ENCODE measurements around the gene RAPGEF6. TPM values are rescaled to one million over a fixed set of nuclear protein-coding genes. Genes with fewer than 3 reads are reported as not detected.

The RAPGEF6 gene
- total and polyA plus RNA-seq, 2 donors: 11.3 to 21.4 TPM

GRCh38 chr5:131647048-131647769, 12.2 kb upstream of the RAPGEF6 start:
- H3K4me3 ChIP-seq (ENCODE audit: low read length in 2 of 2): no peak overlapping the region
- no peaks in the 10 kb centered on the region for H3K27me3 ChIP-seq (ENCODE audit: control insufficient read depth in 2 of 2, insufficient read depth in 1 of 2, low read length in 1 of 2)
- no peak overlapping the region for H3K27ac ChIP-seq (ENCODE audit: low read depth in 1 of 2, low read length in 1 of 2)
- WGBS: 83% methylated on average over 10 of the region's 10 CpGs
- H3K9me3 ChIP-seq (ENCODE audit: control insufficient read depth in 2 of 2, insufficient read depth in 1 of 2, low read length in 1 of 2): no peaks in the 10 kb centered on the region
- DNase-seq (ENCODE audit: low read depth in 6 of 9, low spot score in 9 of 9): no peak
- H3K4me1 ChIP-seq (ENCODE audit: control insufficient read depth in 2 of 2, insufficient read depth in 2 of 2, low read length in 2 of 2): no peaks in the 10 kb centered on the region
- peaks cover 9 to 22% of the 10 kb centered on the region in 2 donors for H3K36me3 ChIP-seq (ENCODE audit: control insufficient read depth in 2 of 2, insufficient read depth in 2 of 2, low read length in 1 of 2)

GRCh38 chr5:131644822-131645221, 9.8 kb upstream of the RAPGEF6 start:
- Histone ChIP-seq H3K27ac (ENCODE audit: low read depth in 1 of 2, low read length in 1 of 2) (no peak overlapping the region), H3K9me3 (ENCODE audit: control insufficient read depth in 2 of 2, insufficient read depth in 1 of 2, low read length in 1 of 2) (no peaks in the 10 kb centered on the region), H3K4me1 (ENCODE audit: control insufficient read depth in 2 of 2, insufficient read depth in 2 of 2, low read length in 2 of 2) (peaks cover 3 to 9% of the 10 kb centered on the region in 2 donors), H3K27me3 (ENCODE audit: control insufficient read depth in 2 of 2, insufficient read depth in 1 of 2, low read length in 1 of 2) (no peaks in the 10 kb centered on the region), H3K4me3 (ENCODE audit: low read length in 2 of 2) (no peak overlapping the region), H3K36me3 (ENCODE audit: control insufficient read depth in 2 of 2, insufficient read depth in 2 of 2, low read length in 1 of 2) (peaks cover 4 to 11% of the 10 kb centered on the region in 2 donors)
- WGBS: 98% methylated on average over 7 of the region's 7 CpGs
- DNase-seq (ENCODE audit: low read depth in 6 of 9, low spot score in 9 of 9): no peak

- DNase-seq (ENCODE audit: low read depth in 6 of 9, low spot score in 9 of 9): no peak
- Histone ChIP-seq H3K9me3 (ENCODE audit: control insufficient read depth in 2 of 2, insufficient read depth in 1 of 2, low read length in 1 of 2) (no peaks in the 10 kb centered on the region), H3K4me3 (ENCODE audit: low read length in 2 of 2) (no peak overlapping the region), H3K4me1 (ENCODE audit: control insufficient read depth in 2 of 2, insufficient read depth in 2 of 2, low read length in 2 of 2) (peaks cover 6 to 12% of the 10 kb centered on the region in 2 donors), H3K36me3 (ENCODE audit: control insufficient read depth in 2 of 2, insufficient read depth in 2 of 2, low read length in 1 of 2) (peaks cover 4 to 11% of the 10 kb centered on the region in 2 donors), H3K27ac (ENCODE audit: low read depth in 1 of 2, low read length in 1 of 2) (no peak overlapping the region), H3K27me3 (ENCODE audit: control insufficient read depth in 2 of 2, insufficient read depth in 1 of 2, low read length in 1 of 2) (no peaks in the 10 kb centered on the region)
- 96% methylated on average over 1 of the region's 1 CpG for WGBS
Observed at GRCh38 chr5:131644370-131644769, 9.3 kb upstream of the RAPGEF6 start.

DNA sequence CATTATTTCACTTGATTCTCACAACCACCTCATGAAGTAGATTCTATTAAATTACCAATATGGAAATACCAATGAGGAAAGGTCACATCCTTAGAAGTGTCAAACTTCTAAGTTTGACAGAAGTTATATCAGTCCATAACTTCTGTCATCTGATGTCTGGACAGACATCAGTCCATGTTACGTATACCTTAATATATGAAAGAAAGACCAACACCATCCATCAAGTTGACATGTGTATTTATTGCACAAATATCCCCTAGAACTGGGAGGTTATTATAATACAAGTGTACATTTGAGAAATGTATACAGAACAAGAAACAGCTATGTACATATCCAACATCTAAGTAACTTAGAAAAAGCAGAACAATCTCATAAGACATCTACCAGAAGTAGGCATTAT, 6.5 kb upstream of the RAPGEF6 start:
- H3K36me3 ChIP-seq (ENCODE audit: control insufficient read depth in 2 of 2, insufficient read depth in 2 of 2, low read length in 1 of 2): peaks cover 0 to 5% of the 10 kb centered on the region in 2 donors
- no peak overlapping the region for H3K27ac ChIP-seq (ENCODE audit: low read depth in 1 of 2, low read length in 1 of 2)
- DNase-seq (ENCODE audit: low read depth in 6 of 9, low spot score in 9 of 9): no peak
- no peaks in the 10 kb centered on the region for H3K9me3 ChIP-seq (ENCODE audit: control insufficient read depth in 2 of 2, insufficient read depth in 1 of 2, low read length in 1 of 2)
- 99% methylated on average over 1 of the region's 1 CpG for WGBS
- H3K27me3 ChIP-seq (ENCODE audit: control insufficient read depth in 2 of 2, insufficient read depth in 1 of 2, low read length in 1 of 2): no peaks in the 10 kb centered on the region
- peaks cover 6 to 12% of the 10 kb centered on the region in 2 donors for H3K4me1 ChIP-seq (ENCODE audit: control insufficient read depth in 2 of 2, insufficient read depth in 2 of 2, low read length in 2 of 2)
- no peak overlapping the region for H3K4me3 ChIP-seq (ENCODE audit: low read length in 2 of 2)

DNA sequence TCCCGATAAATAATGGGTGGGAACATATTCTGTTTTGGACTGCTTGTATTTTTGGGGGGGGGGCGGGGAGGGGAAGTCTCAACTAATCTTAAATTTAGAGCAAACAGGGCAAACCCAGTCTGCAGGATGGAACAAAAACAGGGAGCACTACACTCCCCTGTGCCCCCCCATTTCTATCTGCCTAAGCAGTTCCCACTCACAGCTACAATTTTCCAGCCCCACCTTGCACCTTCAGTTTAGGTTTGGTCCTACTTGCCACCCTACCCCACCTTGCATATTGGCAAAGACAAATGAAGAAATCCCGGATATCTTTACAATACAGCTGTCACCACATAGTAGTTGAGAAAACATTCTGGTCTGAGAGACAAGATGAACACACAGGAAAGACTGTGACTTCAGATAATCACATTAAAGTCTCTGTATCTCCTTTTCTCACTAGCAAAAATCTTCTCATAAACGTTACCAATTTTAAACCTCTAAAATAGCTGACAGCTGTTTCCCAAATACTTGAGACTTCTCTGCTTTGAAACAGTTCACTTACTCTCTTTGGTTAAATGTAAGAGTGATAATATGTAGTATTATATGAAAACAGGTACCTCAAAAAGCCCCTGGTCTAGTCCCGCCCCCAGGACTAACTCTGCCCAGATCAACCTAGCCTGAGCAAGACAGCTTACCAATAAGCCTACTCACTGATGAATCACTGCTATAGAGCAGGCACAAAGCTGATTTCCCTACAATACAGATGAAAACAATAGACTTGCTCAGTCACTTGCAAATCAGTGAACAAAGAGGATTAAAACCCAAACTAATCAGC, 5.2 kb upstream of the RAPGEF6 start:
- Histone ChIP-seq H3K27me3 (ENCODE audit: control insufficient read depth in 2 of 2, insufficient read depth in 1 of 2, low read length in 1 of 2) (no peaks in the 10 kb centered on the region), H3K4me1 (ENCODE audit: control insufficient read depth in 2 of 2, insufficient read depth in 2 of 2, low read length in 2 of 2) (peaks cover 6 to 18% of the 10 kb centered on the region in 2 donors), H3K9me3 (ENCODE audit: control insufficient read depth in 2 of 2, insufficient read depth in 1 of 2, low read length in 1 of 2) (no peaks in the 10 kb centered on the region), H3K27ac (ENCODE audit: low read depth in 1 of 2, low read length in 1 of 2) (peak overlapping the region; percentile 6 to 72), H3K36me3 (ENCODE audit: control insufficient read depth in 2 of 2, insufficient read depth in 2 of 2, low read length in 1 of 2) (no peaks in the 10 kb centered on the region), H3K4me3 (ENCODE audit: low read length in 2 of 2) (no peak overlapping the region)
- WGBS: 32% methylated on average over 5 of the region's 5 CpGs
- peak in 1 of 9 donors; percentile 63 for DNase-seq (ENCODE audit: low read depth in 6 of 9, low spot score in 9 of 9)

DNA sequence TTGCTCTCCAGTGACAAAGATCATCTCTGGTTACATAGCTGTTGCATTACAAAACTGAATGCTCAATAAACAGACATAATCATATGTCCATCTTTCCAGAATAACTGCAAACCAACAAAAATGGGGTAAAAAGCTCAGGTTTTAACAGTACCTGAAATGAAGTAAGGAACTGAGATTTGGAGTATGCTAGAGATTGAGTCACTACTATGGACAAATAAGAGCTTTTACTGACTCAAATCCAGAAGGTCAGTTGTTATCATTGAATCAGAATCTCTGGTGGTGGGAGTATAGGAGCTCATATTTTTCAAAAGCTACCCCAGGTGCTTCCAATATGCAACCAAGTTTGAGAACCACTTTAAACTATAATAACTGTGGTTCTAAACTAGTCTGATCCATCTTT, 4.1 kb upstream of the RAPGEF6 start:
- Histone ChIP-seq H3K27ac (ENCODE audit: low read depth in 1 of 2, low read length in 1 of 2) (no peak overlapping the region), H3K4me1 (ENCODE audit: control insufficient read depth in 2 of 2, insufficient read depth in 2 of 2, low read length in 2 of 2) (peaks cover 6 to 18% of the 10 kb centered on the region in 2 donors), H3K9me3 (ENCODE audit: control insufficient read depth in 2 of 2, insufficient read depth in 1 of 2, low read length in 1 of 2) (no peaks in the 10 kb centered on the region), H3K36me3 (ENCODE audit: control insufficient read depth in 2 of 2, insufficient read depth in 2 of 2, low read length in 1 of 2) (no peaks in the 10 kb centered on the region), H3K27me3 (ENCODE audit: control insufficient read depth in 2 of 2, insufficient read depth in 1 of 2, low read length in 1 of 2) (no peaks in the 10 kb centered on the region), H3K4me3 (ENCODE audit: low read length in 2 of 2) (no peak overlapping the region)
- DNase-seq (ENCODE audit: low read depth in 6 of 9, low spot score in 9 of 9): no peak

- WGBS: 81% methylated on average over 4 of the region's 4 CpGs
- no peak for DNase-seq (ENCODE audit: low read depth in 6 of 9, low spot score in 9 of 9)
- Histone ChIP-seq H3K27ac (ENCODE audit: low read depth in 1 of 2, low read length in 1 of 2) (no peak overlapping the region), H3K36me3 (ENCODE audit: control insufficient read depth in 2 of 2, insufficient read depth in 2 of 2, low read length in 1 of 2) (no peaks in the 10 kb centered on the region), H3K4me3 (ENCODE audit: low read length in 2 of 2) (no peak overlapping the region), H3K9me3 (ENCODE audit: control insufficient read depth in 2 of 2, insufficient read depth in 1 of 2, low read length in 1 of 2) (no peaks in the 10 kb centered on the region), H3K27me3 (ENCODE audit: control insufficient read depth in 2 of 2, insufficient read depth in 1 of 2, low read length in 1 of 2) (no peaks in the 10 kb centered on the region), H3K4me1 (ENCODE audit: control insufficient read depth in 2 of 2, insufficient read depth in 2 of 2, low read length in 2 of 2) (peaks cover 12 to 27% of the 10 kb centered on the region in 2 donors)
Observed at GRCh38 chr5:131637694-131638093, 2.7 kb upstream of the RAPGEF6 start.

DNA sequence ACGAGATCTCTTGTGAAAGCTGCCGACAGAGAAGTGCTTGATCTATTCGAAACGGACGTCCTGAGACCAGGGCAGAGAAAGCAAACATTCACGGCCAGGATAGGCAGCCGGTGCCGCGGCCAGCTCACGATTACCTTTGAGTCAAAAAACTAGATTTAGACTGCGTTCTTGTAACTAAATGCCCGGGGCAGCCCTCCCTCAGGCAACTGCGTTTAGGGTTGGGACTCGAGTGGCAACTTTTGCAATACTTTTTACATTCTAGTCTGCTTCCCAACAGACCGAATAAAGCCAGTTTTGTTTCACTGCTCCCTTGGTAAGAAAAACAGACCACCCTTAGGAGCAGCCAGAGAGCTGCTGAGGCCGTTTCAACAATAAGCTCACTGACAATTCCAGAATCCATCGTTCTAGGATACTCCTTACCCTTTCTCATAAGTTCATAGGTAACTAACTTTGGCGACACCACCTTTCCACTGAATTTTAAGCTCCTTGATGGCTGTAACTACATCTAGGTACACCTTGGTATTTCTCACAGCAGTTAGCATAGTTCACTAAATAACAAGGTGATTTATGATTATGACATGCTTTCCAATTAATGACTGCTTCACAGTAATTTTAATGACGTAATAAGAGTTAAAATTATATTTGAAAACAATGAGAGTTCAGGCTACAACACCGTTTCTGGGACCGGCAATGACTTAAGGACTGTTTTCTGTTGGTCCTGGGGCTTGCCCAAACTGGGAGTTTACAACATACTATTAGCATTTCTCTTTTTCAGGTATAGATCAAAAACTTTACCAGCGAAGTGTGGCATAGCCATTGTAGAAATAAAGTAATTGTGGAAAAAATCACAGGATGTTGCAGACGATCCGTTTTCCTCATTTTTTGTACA, 899 bp upstream of the RAPGEF6 start:
- peak overlapping the region; percentile 99 to 100 for H3K27ac ChIP-seq (ENCODE audit: low read depth in 1 of 2, low read length in 1 of 2)
- no peaks in the 10 kb centered on the region for H3K9me3 ChIP-seq (ENCODE audit: control insufficient read depth in 2 of 2, insufficient read depth in 1 of 2, low read length in 1 of 2)
- no peaks in the 10 kb centered on the region for H3K27me3 ChIP-seq (ENCODE audit: control insufficient read depth in 2 of 2, insufficient read depth in 1 of 2, low read length in 1 of 2)
- DNase-seq (ENCODE audit: low read depth in 6 of 9, low spot score in 9 of 9): peak in 1 of 9 donors; percentile 37
- peak overlapping the region; percentile 86 to 91 for H3K4me3 ChIP-seq (ENCODE audit: low read length in 2 of 2)
- peaks cover 23 to 42% of the 10 kb centered on the region in 2 donors for H3K4me1 ChIP-seq (ENCODE audit: control insufficient read depth in 2 of 2, insufficient read depth in 2 of 2, low read length in 2 of 2)
- no peaks in the 10 kb centered on the region for H3K36me3 ChIP-seq (ENCODE audit: control insufficient read depth in 2 of 2, insufficient read depth in 2 of 2, low read length in 1 of 2)
- WGBS: 10% methylated on average over 24 of the region's 24 CpGs

All from thymus (tissue), 11 donors.